Upper lobe of left lung (tissue), 6 donors: Measurements from ENCODE around the gene BABAM2. TPM values are rescaled to one million over a fixed set of nuclear protein-coding genes. Genes with fewer than 3 reads are reported as not detected.

ENCODE experiments used
- ATAC-seq, 2 donors: fragments of 200-7000 bp; cut with Tn5 transposase; one replicate each; pipeline ENCODE4 v1.9.1; 2022; ENCODE audit warnings: mild to moderate bottlenecking in 2 of 2, moderate library complexity in 2 of 2; ENCODE audit not compliant: low FRiP score in 2 of 2
- DNase-seq, 2 donors: peaks; one replicate each; pipeline ENCODE4 v3.0.0-alpha.2; 2019 to 2020
- H3K27ac ChIP-seq, 4 donors: fragments of 200-600 bp; sonication (generic); one replicate each; pipeline ENCODE4 v1.5.1; 2016 to 2019
- H3K27me3 ChIP-seq, 4 donors: fragments of 200-600 bp; sonication (generic); one replicate each; pipeline ENCODE4 v1.5.1; 2017 to 2019
- H3K36me3 ChIP-seq, 4 donors: fragments of 200-600 bp; sonication (generic); one replicate each; pipeline ENCODE4 v1.5.1; 2016 to 2019
- H3K4me1 ChIP-seq, 4 donors: fragments of 200-600 bp; sonication (generic); one replicate each; pipeline ENCODE4 v1.5.1; 2018 to 2019
- H3K4me3 ChIP-seq, 4 donors: fragments of 200-600 bp; sonication (generic); one replicate each; pipeline ENCODE4 v1.5.1; 2017 to 2019; ENCODE audit warnings: mild to moderate bottlenecking in 2 of 4, moderate library complexity in 1 of 4
- H3K9me3 ChIP-seq, 4 donors: fragments of 200-600 bp; sonication (generic); one replicate each; pipeline ENCODE4 v1.5.1; 2018 to 2019
- EP300 ChIP-seq, 4 donors: sonication (generic); formaldehyde crosslinking; IDR thresholded peaks; one replicate each; pipeline ENCODE4 v1.5.1; 2017; ENCODE audit warnings: antibody characterized with exemption in 4 of 4, control low read depth in 2 of 4
- POLR2A ChIP-seq, 4 donors: fragments of 450-650 bp; IDR thresholded peaks; one replicate each; pipeline ENCODE4 v1.5.1; 2016 to 2017; ENCODE audit warnings: antibody characterized with exemption in 4 of 4, mild to moderate bottlenecking in 2 of 4
- POLR2AphosphoS5 ChIP-seq, 2 donors: sonication (generic); formaldehyde crosslinking; IDR thresholded peaks; one replicate each; pipeline ENCODE4 v1.5.1; 2017; ENCODE audit warnings: antibody characterized with exemption in 2 of 2
- WGBS, 2 donors: methylation state at CpG; one replicate each; pipeline ENCODE4 v1.1.5; 2017 to 2018; 5-methylcytosine and 5-hydroxymethylcytosine counted together
- small RNA-seq, 4 donors: library from RNA; depleted of rRNA; stranded (forward); fragments of <200 nt; gene quantifications; one replicate each; pipeline ENCODE3, GENCODE V24; 2016
- total RNA-seq, 6 donors: library from RNA; depleted of rRNA in 4 of 6; stranded (reverse); fragments of >200 nt in 4 of 6; gene quantifications; one replicate each; pipeline versions ENCODE4 v1.1.0 to v1.2.1, GENCODE V29; 2016 to 2021
- TF ChIP-seq, protein P1 (sequence below), 6 experiments: fragments of 450-650 bp in 4 of 6; fragments of 200-600 bp in 2 of 6; sonication (generic) in 2 of 6; IDR thresholded peaks; one replicate each; pipeline ENCODE4 v1.5.1; 2016 to 2019; ENCODE audit warnings: antibody characterized with exemption in 6 of 6
- donor health status: DM: no; HTN: no; CAD: no; lungs with moderate emphysema.
- donor health status: DM: no; HTN: yes; CAD: no; lungs with severe emphysema.

Gene BABAM2
- total RNA-seq, 6 donors from 2014 or later, result 23.0 to 44.0 (median 38.2) TPM

GRCh38 chr2:28387082-28387960, 496.8 kb downstream of the BABAM2 start:
- Histone ChIP-seq H3K4me1 (peaks cover 4 to 16% (median 7%) of the 10 kb centered on the region in 4 donors), H3K36me3 (no peaks in the 10 kb centered on the region), H3K4me3 (no peak overlapping the region), H3K9me3 (no peaks in the 10 kb centered on the region), H3K27ac (no peak overlapping the region), H3K27me3 (no peaks in the 10 kb centered on the region)
- ATAC-seq (no peak), DNase-seq (no peak)
- TF ChIP-seq EP300 (IDR thresholded peaks at IDR 0.05), result no peak
- TF ChIP-seq POLR2AphosphoS5 (IDR thresholded peaks at IDR 0.05), result no peak
- TF ChIP-seq POLR2A (IDR thresholded peaks at IDR 0.05), result no peak
- TF ChIP-seq, protein P1, sequence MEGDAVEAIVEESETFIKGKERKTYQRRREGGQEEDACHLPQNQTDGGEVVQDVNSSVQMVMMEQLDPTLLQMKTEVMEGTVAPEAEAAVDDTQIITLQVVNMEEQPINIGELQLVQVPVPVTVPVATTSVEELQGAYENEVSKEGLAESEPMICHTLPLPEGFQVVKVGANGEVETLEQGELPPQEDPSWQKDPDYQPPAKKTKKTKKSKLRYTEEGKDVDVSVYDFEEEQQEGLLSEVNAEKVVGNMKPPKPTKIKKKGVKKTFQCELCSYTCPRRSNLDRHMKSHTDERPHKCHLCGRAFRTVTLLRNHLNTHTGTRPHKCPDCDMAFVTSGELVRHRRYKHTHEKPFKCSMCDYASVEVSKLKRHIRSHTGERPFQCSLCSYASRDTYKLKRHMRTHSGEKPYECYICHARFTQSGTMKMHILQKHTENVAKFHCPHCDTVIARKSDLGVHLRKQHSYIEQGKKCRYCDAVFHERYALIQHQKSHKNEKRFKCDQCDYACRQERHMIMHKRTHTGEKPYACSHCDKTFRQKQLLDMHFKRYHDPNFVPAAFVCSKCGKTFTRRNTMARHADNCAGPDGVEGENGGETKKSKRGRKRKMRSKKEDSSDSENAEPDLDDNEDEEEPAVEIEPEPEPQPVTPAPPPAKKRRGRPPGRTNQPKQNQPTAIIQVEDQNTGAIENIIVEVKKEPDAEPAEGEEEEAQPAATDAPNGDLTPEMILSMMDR (IDR thresholded peaks at IDR 0.05), result no peak
- 65 to 72% methylated on average over 6 of the region's 6 CpGs for WGBS, 2 donors

Small RNA genes within 50 kb of the gene (small RNA-seq; reads per million reads assigned to genes)
- gene MIR4263 (0 reads per million in 4 donors), gene RF02271 (0 reads per million in 4 donors)

Other genes starting within 250 kb of the BABAM2 start
- gene SUPT7L, start 227.1 kb upstream of the BABAM2 start, total RNA-seq, result 10 to 100 TPM; 22.2 to 70.2 (median 25.0) TPM
- gene SLC4A1AP, start 226.8 kb upstream of the BABAM2 start, total RNA-seq, result 10 to 100 TPM; 15.8 to 44.0 (median 21.6) TPM
- gene MRPL33, start 119.0 kb upstream of the BABAM2 start, total RNA-seq, result 100 to 1,000 TPM in 2 of 6 donors, 10 to 100 TPM in 4; 54.5 to 122 (median 72.4) TPM
- 1 to 10 TPM; 2.9 to 5.4 (median 3.2) TPM for gene RBKS, start 342 bp upstream of the BABAM2 start, total RNA-seq